Activated T-helper 17 cell treated with anti-CD3 and anti-CD28 coated beads, Interleukin-2, amount 50 U/mL, for 72 hours (primary cell): ENCODE results near the gene STOML1. TPM values are rescaled to one million over a fixed set of nuclear protein-coding genes. Genes with fewer than 3 reads are reported as not detected.

Source experiments
- ATAC-seq: fragments of 150-1000 bp; cut with Tn5 transposase; replicated peaks from 2 replicates; pipeline ENCODE4 v1.10.0; 2021; ENCODE audit warnings: mild to moderate bottlenecking, moderate library complexity
- H3K27ac Mint-ChIP-seq: one replicate; pipeline ENCODE4 v1.8.0; 2022; ENCODE audit warnings: mixed read lengths
- H3K27me3 Mint-ChIP-seq: one replicate; pipeline ENCODE4 v1.8.0; 2022; ENCODE audit warnings: mixed read lengths
- H3K36me3 Mint-ChIP-seq: one replicate; pipeline ENCODE4 v1.8.0; 2022; ENCODE audit warnings: low read depth, mild to moderate bottlenecking, mixed read lengths
- H3K4me1 Mint-ChIP-seq: one replicate; pipeline ENCODE4 v1.8.0; 2022; ENCODE audit warnings: mixed read lengths
- H3K4me3 Mint-ChIP-seq: one replicate; pipeline ENCODE4 v1.8.0; 2022; ENCODE audit warnings: mild to moderate bottlenecking, mixed read lengths
- H3K9me3 Mint-ChIP-seq: one replicate; pipeline ENCODE4 v1.8.0; 2022; ENCODE audit warnings: mixed read lengths
- total RNA-seq, 2 donors: library from RNA; stranded (reverse); gene quantifications; one replicate each; pipeline ENCODE4 v1.2.3, GENCODE V29; 2022

STOML1 gene
- total RNA-seq, 2 donors from 2014 or later: 4.8 to 7.3 TPM

DNA sequence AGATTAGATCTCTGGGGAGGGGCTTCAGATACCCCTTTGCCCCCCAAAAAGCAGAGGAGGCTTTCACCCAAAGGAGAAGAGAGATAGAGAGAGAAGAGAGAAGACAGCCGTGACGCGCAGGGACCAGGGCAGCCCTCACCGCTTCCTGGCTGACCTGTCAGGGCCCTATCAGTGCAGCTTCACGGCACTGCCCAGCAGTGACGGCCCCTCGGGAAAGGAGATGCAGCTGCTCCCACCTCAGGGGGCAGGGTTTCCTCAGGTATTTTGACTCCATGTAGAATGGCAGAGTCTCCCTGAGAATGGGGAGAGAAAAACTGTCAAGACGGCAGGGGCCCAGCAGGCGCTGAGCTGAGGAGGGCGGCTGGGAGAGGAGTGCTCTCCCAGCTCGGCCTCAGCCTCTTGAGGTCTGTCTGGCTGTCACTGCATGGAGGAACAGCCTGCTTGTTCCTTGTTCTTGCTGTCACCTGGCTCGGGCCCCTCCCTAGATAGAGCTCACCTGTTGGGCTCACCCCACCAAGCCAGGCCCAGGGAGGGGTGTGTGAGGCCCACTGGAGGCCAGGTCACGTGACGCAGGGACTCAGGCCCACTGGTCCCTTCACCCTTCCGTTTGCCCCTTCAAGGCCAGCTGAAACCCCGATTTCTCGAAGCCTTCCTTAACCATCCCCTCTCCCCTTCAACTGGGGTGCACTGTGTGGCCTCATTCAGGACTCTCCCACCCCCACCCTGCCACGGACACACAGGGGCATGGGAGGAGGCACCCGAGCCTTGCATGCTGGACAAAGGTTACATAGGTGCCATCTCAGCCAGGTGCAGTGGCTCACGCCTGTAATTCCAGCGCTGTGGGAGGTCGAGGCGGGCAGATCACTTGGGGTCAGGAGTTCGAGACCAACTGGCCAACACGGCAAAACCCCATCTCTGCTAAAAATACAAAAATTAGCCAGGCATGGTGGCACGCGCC lies 37.6 kb downstream of the STOML1 start:
- Mint-ChIP-seq H3K36me3 (no peaks in the 10 kb centered on the region), H3K4me3 (no peak overlapping the region), H3K27me3 (no peaks in the 10 kb centered on the region), H3K9me3 (no peaks in the 10 kb centered on the region), H3K4me1 (peaks cover 5% of the 10 kb centered on the region), H3K27ac (peak overlapping the region; percentile 45)
- no peak for ATAC-seq

DNA sequence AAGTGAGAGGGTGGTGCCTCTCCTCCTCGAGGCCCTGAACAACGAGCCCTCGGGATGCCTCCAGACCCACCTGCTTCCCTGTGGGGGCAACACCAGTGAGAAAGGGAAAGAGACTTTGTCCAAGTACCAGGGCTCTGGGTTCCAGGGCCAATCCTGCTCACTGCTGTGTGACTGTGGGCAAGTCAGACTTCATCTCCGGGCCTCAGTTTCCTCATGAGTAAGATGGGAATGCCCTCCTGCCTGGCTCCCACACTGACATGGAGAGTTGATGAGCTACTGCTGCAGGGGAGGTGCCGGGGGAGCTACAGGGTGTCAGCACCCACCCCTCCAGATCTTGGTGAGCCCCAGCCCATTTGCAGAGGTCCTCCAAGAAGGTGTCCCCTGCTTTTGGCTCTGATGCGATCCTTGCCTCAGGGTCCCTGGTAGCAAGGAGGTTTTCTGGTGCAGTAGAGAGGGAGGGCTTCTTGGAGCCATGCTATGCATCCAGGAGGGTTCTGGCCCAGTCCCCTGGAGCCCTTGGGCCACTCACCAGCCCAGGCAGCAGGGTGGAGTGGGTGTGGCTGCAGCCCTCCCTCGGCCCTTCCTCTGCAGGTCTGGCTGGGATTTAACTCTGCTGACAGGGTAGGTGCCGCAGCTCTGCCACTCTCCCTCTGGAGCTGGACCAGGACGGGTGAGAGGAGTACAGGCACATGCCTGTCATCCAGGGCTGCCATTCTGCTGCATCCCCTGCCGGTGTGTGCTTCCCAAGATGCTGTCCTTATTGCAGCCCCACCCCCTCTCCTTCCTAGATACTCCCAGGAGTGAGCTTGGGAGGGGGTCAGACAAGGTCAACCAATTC lies 39.0 kb downstream of the STOML1 start:
- Mint-ChIP-seq H3K27me3 (no peaks in the 10 kb centered on the region), H3K27ac (peak overlapping the region; percentile 45), H3K36me3 (no peaks in the 10 kb centered on the region), H3K4me3 (no peak overlapping the region), H3K4me1 (peaks cover 4% of the 10 kb centered on the region), H3K9me3 (no peaks in the 10 kb centered on the region)
- ATAC-seq: no peak

DNA sequence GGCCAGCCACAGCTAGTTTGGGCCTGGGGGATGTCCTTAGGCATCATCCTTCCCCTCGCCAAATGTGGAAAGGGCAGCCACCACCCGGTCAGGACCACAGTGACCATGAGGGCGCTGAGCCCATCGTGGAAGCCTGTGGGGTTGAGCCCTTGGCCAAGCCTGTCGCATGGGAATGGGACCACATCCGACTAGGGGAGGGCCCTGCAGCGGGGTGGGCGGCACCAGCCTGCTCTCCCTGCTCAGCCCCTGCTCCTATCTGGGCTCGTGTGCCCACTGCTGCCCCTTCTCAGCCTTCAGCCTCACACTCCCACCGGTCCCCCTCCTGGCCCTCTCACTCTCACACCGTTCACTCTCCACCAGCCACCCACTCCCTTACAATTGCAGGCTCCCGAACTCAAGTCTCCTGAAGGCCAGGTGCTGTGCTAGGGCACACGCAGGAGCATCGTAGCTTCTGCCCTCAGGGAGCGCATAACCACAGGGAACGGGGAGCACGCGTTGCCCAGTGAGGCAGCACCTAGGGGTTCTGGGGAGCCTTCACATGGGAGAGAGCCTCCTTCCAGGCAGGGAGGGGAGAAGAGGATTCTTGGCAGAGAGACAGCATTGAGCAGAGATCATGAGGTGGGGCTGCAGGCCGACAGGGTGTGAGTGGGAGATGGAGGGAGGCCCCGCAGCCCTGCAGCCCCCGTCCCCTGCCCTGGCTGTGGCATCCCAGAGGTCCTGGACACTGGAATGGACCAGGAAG lies 39.8 kb downstream of the STOML1 start:
- Mint-ChIP-seq H3K36me3 (no peaks in the 10 kb centered on the region), H3K4me3 (no peak overlapping the region), H3K4me1 (peaks cover 4% of the 10 kb centered on the region), H3K27ac (no peak overlapping the region), H3K27me3 (no peaks in the 10 kb centered on the region), H3K9me3 (no peaks in the 10 kb centered on the region)
- ATAC-seq: no peak

DNA sequence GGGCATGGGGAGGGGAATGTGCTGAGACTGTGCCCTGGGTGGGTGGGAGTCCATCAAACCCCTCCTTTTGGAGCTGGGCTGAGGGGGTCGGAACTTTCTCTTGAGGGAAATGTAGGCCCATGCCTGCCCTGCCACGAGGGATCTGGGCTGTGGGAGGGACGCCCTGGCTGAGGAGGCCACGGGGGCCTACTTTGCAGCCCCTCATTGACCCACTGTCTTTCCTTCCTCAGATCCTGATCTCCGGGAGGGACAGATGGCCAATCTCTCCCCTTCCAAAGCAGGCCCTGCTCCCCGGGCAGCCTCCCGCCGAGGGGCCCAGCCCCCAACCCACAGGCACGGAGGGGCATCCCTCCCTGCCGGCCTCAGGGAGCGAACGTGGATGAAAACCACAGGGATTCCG lies 40.5 kb downstream of the STOML1 start:
- H3K36me3 Mint-ChIP-seq: no peaks in the 10 kb centered on the region
- peak overlapping the region; percentile 75 for H3K27ac Mint-ChIP-seq
- H3K9me3 Mint-ChIP-seq: no peaks in the 10 kb centered on the region
- no peak for ATAC-seq
- H3K4me3 Mint-ChIP-seq: no peak overlapping the region
- H3K4me1 Mint-ChIP-seq: no peaks in the 10 kb centered on the region
- no peaks in the 10 kb centered on the region for H3K27me3 Mint-ChIP-seq

DNA sequence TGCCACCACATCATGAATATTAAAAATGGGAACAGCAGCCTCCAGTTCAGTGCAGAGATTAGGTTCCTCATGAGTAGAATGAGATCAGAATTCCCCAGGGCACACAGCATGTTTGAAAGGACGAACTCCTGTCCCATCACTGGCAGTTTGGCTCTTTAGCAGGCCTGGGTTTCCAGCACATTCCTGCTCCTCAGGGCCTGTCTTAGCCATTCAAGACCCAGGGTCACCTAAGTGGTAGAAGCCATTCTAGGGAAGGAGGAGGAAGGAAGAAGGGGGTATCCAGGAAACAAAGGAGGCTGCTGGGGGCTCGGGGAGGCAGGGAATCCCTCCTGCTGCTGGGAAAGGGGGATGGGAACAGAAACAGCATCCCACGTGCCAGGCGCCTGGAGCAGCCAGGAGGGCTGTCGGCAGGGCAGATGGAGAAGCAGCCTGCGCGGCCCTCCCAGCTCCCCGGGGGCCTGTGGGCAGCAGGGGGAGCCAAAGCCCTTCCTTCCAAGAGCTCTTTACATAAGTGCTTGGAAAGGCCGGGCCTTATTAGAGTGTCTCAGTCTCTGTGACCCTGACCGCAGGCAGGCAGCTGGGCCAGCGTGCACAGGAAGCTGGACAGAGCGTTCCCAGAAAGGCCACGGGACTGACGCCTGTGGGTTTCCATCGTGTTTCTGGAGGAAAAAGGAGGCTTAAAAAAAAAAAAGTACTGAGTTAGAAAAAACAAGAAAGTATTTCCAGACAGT lies 41.1 kb downstream of the STOML1 start:
- Mint-ChIP-seq H3K4me3 (no peak overlapping the region), H3K27ac (peak overlapping the region; percentile 75), H3K4me1 (no peaks in the 10 kb centered on the region), H3K9me3 (no peaks in the 10 kb centered on the region), H3K36me3 (no peaks in the 10 kb centered on the region), H3K27me3 (no peaks in the 10 kb centered on the region)
- ATAC-seq: peak; percentile 88

DNA sequence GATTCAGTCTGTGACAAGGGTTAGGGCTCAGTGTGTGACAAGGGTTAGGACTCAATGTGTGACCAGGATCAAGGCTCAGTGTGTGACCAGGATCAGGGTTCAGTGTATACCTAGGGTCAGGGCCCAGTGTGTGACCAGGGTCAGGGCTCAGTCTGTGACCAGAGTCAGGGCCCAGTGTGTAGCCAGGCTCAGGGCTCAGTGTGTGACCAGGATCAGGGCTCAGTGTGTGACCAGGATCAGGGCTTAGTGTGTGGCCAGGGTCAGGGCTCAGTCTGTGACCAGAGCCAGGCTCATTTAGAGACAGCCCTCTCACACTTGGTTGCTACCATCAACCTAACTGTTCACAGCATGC lies 41.6 kb downstream of the STOML1 start:
- Mint-ChIP-seq H3K27me3 (no peaks in the 10 kb centered on the region), H3K36me3 (no peaks in the 10 kb centered on the region), H3K4me3 (no peak overlapping the region), H3K4me1 (no peaks in the 10 kb centered on the region), H3K27ac (peak overlapping the region; percentile 75), H3K9me3 (no peaks in the 10 kb centered on the region)
- no peak for ATAC-seq

DNA sequence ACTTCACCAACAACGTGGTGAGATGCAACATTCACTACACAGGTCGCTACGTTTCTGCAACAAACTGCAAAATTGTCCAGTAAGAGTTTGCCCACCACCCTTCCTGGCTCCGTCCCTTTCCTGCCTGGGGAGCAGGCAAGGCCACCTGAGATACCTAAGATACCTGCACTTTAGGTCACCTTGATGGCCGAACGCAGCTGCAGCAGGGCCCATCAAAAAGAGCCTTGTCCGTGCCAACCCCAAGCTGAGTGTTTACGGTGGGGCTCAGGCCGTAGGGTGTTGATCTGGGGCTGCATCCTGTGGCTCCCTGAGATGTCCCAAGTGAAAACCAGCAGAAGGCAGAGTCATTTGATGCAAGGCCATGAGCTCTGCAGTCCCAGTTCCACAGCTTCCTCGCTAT lies 42.6 kb downstream of the STOML1 start:
- Mint-ChIP-seq H3K4me1 (peaks cover 4% of the 10 kb centered on the region), H3K36me3 (no peaks in the 10 kb centered on the region), H3K4me3 (no peak overlapping the region), H3K9me3 (no peaks in the 10 kb centered on the region), H3K27me3 (no peaks in the 10 kb centered on the region), H3K27ac (no peak overlapping the region)
- ATAC-seq: no peak

DNA sequence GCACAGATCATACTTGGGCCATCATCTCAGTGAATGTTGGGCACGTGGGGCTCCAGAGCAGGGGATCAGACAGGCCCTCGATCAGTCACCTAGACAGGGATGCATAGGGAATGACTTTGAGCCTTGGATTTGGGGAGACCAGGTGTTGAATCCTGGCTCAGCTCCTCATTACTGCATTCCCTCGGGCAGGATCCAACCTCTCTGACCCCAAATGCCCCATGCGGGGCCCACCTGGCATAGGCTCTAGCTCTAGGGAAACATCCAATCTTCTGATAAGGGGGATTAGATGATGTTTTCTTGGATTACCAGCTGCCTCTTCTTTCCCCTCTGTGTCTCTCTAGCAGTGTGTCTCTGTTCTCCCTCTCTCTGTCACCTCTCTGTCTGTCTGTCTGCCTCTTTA lies 43.1 kb downstream of the STOML1 start:
- no peak overlapping the region for H3K4me3 Mint-ChIP-seq
- no peaks in the 10 kb centered on the region for H3K36me3 Mint-ChIP-seq
- no peak overlapping the region for H3K27ac Mint-ChIP-seq
- no peaks in the 10 kb centered on the region for H3K27me3 Mint-ChIP-seq
- ATAC-seq: no peak
- no peaks in the 10 kb centered on the region for H3K9me3 Mint-ChIP-seq
- peaks cover 4% of the 10 kb centered on the region for H3K4me1 Mint-ChIP-seq

DNA sequence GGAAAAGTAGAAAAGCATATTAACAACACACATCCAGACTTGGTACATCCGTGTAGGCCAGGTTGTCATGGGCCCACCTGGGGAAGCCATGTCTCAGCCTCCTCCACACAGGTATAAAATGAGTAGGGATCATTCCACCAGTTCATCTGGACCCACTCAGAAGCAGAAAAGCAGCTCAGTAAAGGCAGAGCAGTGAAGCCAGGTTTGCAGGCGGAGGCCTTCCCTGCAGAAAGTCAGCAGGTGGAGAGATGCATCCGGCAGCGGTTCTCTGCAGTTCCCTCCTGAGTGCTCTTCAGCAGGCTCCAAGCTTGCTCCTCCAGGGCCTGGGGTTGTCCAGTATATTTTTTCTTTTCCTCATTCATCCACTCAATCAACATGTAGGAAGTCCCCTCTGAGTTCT lies 43.7 kb downstream of the STOML1 start:
- ATAC-seq: no peak
- Mint-ChIP-seq H3K4me3 (no peak overlapping the region), H3K9me3 (no peaks in the 10 kb centered on the region), H3K27me3 (no peaks in the 10 kb centered on the region), H3K27ac (no peak overlapping the region), H3K36me3 (no peaks in the 10 kb centered on the region), H3K4me1 (peaks cover 4% of the 10 kb centered on the region)

DNA sequence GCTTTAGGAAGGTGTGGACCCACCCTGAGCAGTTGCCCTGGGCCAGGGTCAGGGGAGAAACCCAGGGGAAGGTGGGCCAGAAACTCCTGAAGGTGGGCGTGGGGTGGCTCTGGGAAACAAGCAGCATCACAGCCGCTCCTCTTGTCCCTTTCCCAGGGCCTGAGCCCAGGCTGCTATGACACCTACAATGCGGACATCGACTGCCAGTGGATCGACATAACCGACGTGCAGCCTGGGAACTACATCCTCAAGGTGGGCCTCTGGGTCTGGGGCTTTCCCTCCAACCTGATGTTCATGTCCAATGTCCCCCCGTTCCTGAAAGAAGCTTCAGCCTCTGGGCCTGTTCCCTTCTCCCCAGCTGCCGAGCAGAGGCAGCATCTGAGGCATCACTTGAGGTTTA lies 44.4 kb downstream of the STOML1 start:
- Mint-ChIP-seq H3K9me3 (no peaks in the 10 kb centered on the region), H3K4me1 (peaks cover 5% of the 10 kb centered on the region)

DNA sequence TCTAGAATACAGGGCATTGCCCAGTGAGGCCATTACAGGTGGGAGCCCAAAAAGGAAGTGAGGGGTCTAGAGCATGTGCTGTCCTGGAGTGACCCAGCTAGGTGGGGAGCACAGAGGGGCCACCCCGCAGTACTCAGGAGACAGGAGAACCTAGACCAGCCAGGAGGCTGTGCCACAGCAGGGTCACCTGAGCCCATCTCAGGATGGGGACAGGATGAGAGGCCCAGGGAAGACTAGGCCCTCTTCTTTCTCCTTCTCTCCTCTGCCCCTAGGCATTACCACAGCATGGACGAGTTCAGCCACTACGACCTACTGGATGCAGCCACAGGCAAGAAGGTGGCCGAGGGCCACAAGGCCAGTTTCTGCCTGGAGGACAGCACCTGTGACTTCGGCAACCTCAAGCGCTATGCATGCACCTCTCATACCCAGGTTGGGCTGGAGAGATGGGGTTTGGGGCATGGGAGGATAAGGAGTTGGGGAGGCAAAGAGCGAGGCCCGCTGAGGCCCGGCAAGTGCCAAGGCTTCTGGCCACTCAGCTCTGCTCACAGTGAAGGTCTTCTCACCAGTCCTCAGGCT lies 45.2 kb downstream of the STOML1 start:
- no peaks in the 10 kb centered on the region for H3K36me3 Mint-ChIP-seq
- no peaks in the 10 kb centered on the region for H3K27me3 Mint-ChIP-seq
- peak overlapping the region; percentile 35 for H3K27ac Mint-ChIP-seq
- peaks cover 12% of the 10 kb centered on the region for H3K4me1 Mint-ChIP-seq
- no peak for ATAC-seq
- H3K4me3 Mint-ChIP-seq: no peak overlapping the region
- H3K9me3 Mint-ChIP-seq: no peaks in the 10 kb centered on the region

More for the DNA sequence above, 44.4 kb downstream of the STOML1 start:
- no peaks in the 10 kb centered on the region for H3K36me3 Mint-ChIP-seq
- H3K27ac Mint-ChIP-seq: no peak overlapping the region
- H3K4me3 Mint-ChIP-seq: no peak overlapping the region
- ATAC-seq: no peak
- H3K27me3 Mint-ChIP-seq: no peaks in the 10 kb centered on the region

DNA sequence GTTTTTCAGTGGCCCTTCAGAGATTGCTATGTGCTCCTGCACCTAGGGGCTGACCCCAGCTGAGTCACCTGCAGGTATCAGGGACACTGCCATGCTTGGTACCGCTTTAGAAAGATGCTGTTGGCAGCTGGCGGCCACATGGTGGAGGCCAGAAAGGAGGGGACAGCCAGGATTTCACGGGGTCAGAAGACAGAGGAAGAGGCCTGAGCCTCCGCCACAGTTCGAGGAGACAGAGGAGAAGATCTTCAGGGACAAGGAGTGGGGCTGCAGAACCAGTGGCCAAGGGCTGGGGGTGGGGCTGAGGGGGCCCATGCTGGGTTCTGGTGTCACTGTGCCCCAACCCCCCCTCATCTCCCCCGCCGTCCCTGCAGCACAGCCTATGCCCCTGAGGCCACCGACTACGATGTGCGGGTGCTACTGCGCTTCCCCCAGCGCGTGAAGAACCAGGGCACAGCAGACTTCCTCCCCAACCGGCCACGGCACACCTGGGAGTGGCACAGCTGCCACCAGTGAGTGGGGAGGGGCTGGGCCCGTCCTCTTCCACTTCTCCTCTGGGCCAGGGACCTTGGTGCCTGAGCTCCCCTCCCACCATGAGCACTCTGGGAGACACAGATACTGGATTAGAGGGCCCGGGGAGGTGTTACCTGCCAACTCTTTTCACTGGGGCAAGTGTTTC lies 45.9 kb downstream of the STOML1 start:
- Mint-ChIP-seq H3K4me1 (peaks cover 17% of the 10 kb centered on the region), H3K27ac (peak overlapping the region; percentile 35), H3K27me3 (no peaks in the 10 kb centered on the region), H3K9me3 (no peaks in the 10 kb centered on the region), H3K4me3 (no peak overlapping the region), H3K36me3 (no peaks in the 10 kb centered on the region)
- no peak for ATAC-seq

DNA sequence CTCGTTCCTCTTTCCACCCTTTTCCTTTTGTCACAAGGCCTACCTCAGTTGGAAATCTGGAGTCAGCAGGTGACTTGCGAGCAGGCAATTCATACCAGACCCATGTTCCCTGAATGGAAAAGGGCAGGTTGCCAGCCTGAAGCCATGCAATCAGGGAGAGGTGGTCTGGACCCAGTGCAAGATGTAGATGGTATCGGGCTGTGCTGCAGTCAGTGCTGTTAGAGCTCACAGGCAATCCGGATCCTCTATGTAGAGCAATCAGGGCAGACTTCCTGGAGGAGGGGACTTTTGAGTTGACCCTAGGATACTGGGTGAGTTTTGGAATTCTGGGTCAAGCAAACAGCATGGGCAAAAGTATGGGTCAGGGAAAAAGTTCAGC lies 47.0 kb downstream of the STOML1 start:
- no peaks in the 10 kb centered on the region for H3K36me3 Mint-ChIP-seq
- no peaks in the 10 kb centered on the region for H3K9me3 Mint-ChIP-seq
- no peaks in the 10 kb centered on the region for H3K27me3 Mint-ChIP-seq
- H3K4me3 Mint-ChIP-seq: no peak overlapping the region
- peaks cover 17% of the 10 kb centered on the region for H3K4me1 Mint-ChIP-seq
- H3K27ac Mint-ChIP-seq: no peak overlapping the region
- ATAC-seq: no peak
